DOHH2 (cell line): ENCODE results near the gene PPCS.

Experiments used
- CTCF ChIP-seq: fragments of 200-600 bp; sonication (generic); IDR thresholded peaks from one replicate; pipeline ENCODE4 v1.5.1; 2014; ENCODE audit warnings: antibody characterized with exemption, mild to moderate bottlenecking, low read depth, low read length; ENCODE audit not compliant: poor library complexity, severe bottlenecking
- EZH2phosphoT487 ChIP-seq: fragments of 200-600 bp; sonication (generic); IDR thresholded peaks from 2 replicates; pipeline ENCODE4 v1.6.1; 2017; ENCODE audit warnings: borderline replicate concordance, mild to moderate bottlenecking, antibody characterized with exemption, low read length, moderate library complexity, mixed read lengths

- no peak for TF ChIP-seq CTCF
- TF ChIP-seq EZH2phosphoT487: no peak
Observed at GRCh38 chr1:42429603-42430002, 26.7 kb upstream of the PPCS start.
